ENCODE measurements around the gene NUDC.
A peak's percentile ranks its signal among the peaks of the same experiment; 100 is the strongest.
"Not testable (repeated sequence)": the region's sequence is repeated elsewhere in the genome, so short reads cannot be mapped to it uniquely, and the experiment has no call there.

Gene NUDC

GRCh38 chr1:26921540-26922430, at the start of gene NUDC:
TSS of gene NUDC (plus strand) at chr1:26921743. CDS start at chr1:26921849, 106 bp downstream.
- DNase-seq (ENCODE audit: low read depth in 2 of 2): peak; percentile 93

GRCh38 chr1:26873097-26873496, 48.4 kb upstream of the NUDC start:
- DNase-seq (ENCODE audit: low read depth in 2 of 2): not testable (repeated sequence)

GRCh38 chr1:26874896-26875295, 46.6 kb upstream of the NUDC start:
- DNase-seq (ENCODE audit: low read depth in 2 of 2): no peak

- DNase-seq (ENCODE audit: low read depth in 2 of 2): no peak
Observed at GRCh38 chr1:26877326-26877725, 44.2 kb upstream of the NUDC start.

GRCh38 chr1:26879793-26880192, 41.8 kb upstream of the NUDC start:
- DNase-seq (ENCODE audit: low read depth in 2 of 2): no peak

- DNase-seq (ENCODE audit: low read depth in 2 of 2): not testable (repeated sequence)
Observed at GRCh38 chr1:26881611-26882010, 39.9 kb upstream of the NUDC start.

GRCh38 chr1:26882696-26883463, 38.7 kb upstream of the NUDC start:
- DNase-seq (ENCODE audit: low read depth in 2 of 2): no peak

GRCh38 chr1:26887125-26887524, 34.4 kb upstream of the NUDC start:
- DNase-seq (ENCODE audit: low read depth in 2 of 2): no peak

- no peak for DNase-seq (ENCODE audit: low read depth in 2 of 2)
Observed at GRCh38 chr1:26888231-26888630, 33.3 kb upstream of the NUDC start.

GRCh38 chr1:26889551-26890466, 31.7 kb upstream of the NUDC start, which contains the start of gene GPN2:
TSS of gene GPN2 (minus strand) at chr1:26890283. CDS start at chr1:26890096, 187 bp downstream.
- peak; percentile 53 to 54 for DNase-seq (ENCODE audit: low read depth in 2 of 2)

- DNase-seq (ENCODE audit: low read depth in 2 of 2): no peak
Observed at GRCh38 chr1:26890467-26890796, 31.1 kb upstream of the NUDC start.

- DNase-seq (ENCODE audit: low read depth in 2 of 2): no peak
Observed at GRCh38 chr1:26894263-26894662, 27.3 kb upstream of the NUDC start.

GRCh38 chr1:26897351-26897750, 24.2 kb upstream of the NUDC start:
- no peak for DNase-seq (ENCODE audit: low read depth in 2 of 2)

GRCh38 chr1:26900001-26900814, 21.3 kb upstream of the NUDC start, which contains the start of gene GPATCH3:
TSS of gene GPATCH3 (minus strand) at chr1:26900467. CDS start at chr1:26900442, 25 bp downstream.
- peak; percentile 64 to 81 for DNase-seq (ENCODE audit: low read depth in 2 of 2)

- no peak for DNase-seq (ENCODE audit: low read depth in 2 of 2)
Observed at GRCh38 chr1:26900815-26901511, 20.6 kb upstream of the NUDC start.

- no peak for DNase-seq (ENCODE audit: low read depth in 2 of 2)
Observed at GRCh38 chr1:26907071-26907917, 14.2 kb upstream of the NUDC start.

GRCh38 chr1:26909951-26910342, 11.6 kb upstream of the NUDC start:
- no peak for DNase-seq (ENCODE audit: low read depth in 2 of 2)

- DNase-seq (ENCODE audit: low read depth in 2 of 2): no peak
Observed at GRCh38 chr1:26910343-26911160, 11.0 kb upstream of the NUDC start.

Data from stimulated activated CD8-positive, alpha-beta memory T cell treated with anti-CD3 and anti-CD28 coated beads, Interleukin-15, amount 100 ng/mL, for 4 hours (primary cell).